Kasumi-1 (cell line): ENCODE data around the gene REPS2.

Source experiments
- DNase-seq, 2 experiments: peaks; one replicate each; lab custom pipeline; 2025; lab: John Stamatoyannopoulos, UW

The REPS2 gene

DNA sequence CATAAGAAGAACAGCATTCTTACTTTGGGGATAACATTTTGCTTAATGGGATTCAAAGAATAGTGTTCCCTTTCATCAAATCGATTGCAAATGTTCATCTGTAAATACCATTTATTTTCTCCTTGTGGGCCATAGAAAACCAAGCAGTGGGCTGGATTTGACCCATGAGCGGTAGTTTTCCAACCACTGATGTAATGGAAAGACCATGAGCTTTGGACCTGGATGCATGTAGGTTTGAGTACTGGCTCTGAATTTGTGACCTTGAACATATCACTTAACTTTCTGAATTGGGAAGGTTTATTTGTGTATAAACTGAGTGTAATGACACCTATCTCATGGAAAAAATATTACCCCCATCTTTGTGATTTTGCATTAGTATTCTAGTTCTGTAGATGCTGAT lies 54.3 kb downstream of the REPS2 start:
- no peak for DNase-seq

GRCh38 chrX:17005712-17006368 lies 59.4 kb downstream of the REPS2 start:
- no peak for DNase-seq

- peak; percentile 12 to 38 for DNase-seq
Measured at GRCh38 chrX:17007134-17007768, 60.8 kb downstream of the REPS2 start.

DNA sequence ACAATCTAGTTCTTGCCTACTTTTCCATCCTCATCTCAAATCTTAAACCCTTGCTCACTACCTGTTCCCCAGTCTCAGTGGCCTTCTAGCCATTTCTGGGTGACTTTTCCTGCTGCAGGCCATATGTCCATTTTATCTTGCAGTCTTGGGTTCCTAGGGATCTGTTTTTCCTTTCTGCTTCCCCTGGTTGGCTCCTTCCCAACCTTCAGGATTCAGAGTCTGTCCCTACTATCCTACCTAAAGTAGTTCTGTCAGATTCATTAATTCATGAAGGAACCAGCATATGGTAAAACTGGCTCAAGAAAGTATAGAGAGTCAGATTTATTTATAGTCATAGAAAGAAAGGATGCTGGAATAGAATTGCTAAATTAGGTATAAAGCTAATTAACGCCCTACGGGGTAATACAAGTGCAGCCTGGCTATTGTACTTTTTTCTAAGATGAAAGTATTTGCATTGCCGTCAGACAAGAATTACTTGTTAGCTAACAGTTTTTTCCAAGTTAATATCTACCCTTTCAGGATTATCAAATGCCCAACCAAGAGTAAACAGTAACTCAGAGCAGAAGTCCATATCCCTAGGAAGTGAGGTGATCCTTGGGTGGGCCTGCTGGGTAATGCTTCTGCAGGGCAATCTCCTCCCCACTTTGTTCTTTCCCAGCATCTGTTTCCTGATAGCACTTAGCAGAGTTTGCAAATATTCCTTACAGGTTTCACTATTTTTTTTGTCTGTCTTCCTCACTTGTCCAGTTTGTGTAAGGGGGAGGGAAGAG lies 63.6 kb downstream of the REPS2 start:
- DNase-seq = no peak

DNA sequence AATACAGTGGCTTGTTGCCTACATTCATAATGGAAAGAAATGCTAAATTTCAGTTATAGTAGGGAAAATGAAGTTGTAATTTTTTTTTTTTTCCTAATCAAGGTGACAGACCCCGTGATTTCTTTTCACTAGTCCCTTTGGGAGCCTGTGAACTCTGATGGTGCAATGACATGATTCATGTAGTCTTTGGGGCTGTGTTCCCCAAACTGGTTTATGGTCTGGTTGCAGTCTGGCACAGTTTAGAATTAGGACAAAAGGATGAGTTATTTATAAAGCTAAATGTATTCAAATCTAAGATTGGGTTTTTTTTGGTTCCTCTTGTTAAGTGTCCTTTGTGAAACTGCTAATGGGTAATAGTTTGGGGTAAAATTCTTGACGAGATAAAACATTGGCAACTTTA lies 66.0 kb downstream of the REPS2 start:
- DNase-seq = no peak

DNA sequence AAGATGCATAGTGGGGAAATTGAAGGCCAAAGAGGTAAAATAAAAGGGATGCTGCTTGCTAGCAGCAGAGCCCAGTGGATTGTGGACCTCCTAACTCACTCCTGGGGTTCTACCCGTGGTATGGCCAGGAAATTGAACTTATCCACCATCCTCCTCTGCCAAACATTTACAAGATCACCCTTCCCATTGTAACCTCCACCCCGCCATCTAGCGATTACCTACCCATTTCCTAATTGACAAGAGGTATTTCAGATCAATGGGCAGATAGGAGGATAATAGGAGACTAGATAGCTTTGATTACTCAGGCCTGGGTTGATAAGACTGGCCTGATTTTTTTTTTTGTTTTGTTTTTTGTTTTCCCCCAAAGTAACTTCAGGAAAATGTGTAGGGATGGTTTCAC lies 67.8 kb downstream of the REPS2 start:
- DNase-seq = no peak

DNA sequence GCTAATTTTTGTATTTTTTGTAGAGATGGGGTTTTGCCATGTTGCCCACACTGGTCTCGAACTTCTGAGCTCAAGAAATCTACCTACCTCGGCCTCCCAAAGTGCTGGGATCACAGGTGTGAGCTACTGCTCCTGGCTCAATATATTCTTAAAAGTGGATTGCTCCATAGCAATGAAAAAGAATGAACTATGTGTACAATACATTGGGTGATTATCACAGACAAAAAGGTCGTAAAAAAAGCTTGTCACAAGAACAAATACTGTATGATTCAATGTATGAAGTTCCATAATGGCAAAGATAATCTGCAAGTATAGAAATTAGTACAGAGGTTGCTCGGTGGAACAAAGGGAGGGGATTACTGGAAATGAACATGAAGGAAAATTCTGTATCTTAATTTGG lies 70.7 kb downstream of the REPS2 start:
- no peak for DNase-seq

DNA sequence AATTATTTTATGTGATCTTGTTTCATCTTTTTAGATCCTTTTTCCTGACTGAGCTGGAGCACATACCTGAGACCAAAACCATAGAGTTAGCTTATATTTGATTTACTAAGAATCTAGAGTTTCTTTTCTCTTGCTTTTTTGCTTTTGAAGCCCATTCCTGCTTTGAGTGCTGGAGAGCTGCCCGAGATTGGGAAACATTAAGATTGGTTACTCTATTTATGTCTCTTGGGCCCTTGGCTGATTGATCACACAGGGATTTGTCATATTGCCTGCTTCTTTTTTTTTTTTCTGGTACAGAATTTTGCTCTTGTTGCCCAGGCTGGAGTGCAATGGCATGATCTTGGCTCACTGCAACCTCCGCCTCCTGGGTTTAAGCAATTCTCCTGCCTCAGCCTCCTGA lies 73.9 kb downstream of the REPS2 start:
- DNase-seq = no peak

DNA sequence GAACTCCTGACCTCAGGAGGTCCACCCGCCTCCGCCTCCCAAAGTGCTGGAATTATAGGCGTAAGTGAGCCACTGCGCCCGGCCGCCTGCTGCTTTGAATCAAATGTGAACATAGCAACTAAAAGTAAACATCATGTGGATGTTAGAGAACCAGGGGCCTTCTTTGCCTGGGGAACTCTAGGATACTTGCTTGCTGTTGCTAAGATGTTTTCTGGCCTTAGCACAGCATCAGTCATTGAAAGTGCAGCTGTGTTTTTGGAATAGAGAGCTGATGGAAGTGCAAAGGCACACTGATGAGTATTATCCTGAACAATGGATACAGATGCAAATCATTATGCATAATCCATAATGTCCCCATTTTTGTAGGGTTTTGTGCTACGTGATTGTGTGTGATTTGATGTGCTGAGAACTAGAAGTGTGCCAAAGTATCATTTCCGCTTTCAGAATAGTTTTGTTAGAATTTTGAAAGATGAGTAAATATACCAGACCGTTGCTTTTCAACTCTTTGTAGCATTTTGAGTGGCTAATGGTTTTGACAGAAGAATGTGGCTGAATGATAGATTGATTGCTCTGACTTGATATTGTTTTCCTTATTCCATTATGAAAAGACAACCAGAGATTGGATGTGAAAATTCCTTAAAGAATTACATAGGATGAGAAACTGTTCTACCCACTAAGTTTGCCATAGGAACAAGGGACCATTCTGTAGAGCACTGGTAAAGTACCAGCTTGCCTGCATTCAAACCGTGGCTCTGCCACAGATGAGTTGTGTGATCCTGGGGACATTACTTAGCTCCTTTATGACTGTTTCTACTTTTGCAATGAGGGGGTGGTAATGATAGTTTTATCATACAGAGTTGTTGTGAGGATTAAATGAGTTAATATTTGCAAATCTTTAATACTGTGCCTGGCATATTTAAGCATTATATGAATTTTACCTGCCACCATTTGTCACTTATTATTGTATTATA lies 74.7 kb downstream of the REPS2 start:
- no peak for DNase-seq

DNA sequence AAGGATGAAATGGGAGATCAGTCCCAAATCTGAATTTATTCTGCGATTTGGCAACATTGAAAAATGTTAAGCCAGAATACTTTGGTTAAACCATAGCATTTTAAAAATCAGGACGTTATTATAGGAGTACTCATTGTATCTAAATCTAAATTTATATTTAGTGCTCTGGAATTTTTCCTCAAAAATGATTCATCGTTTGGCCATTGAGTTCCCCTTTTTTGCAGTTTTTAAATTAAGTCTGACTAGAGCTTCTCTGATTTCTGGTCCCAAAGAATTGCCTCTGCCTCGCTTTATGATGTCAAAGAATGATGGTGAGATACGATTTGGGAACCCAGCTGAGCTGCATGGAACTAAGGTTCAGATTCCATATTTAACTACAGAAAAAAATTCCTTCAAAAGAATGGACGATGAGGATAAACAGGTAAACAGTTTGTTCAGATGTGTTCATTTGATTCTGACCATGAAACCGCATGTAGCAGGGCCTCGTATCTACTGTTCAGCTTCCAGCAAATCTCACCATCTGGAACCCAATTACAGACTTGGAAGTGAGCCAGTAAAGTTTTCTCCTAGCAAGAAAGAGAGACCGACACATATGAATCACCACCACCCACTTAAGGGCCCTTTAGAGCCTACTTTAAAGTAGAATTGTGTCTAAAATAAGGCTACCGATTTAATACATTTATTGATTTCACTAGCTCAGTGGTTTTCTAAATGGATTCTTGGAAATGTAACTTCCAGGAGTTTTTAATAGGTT lies 75.6 kb downstream of the REPS2 start:
- DNase-seq = no peak

- no peak for DNase-seq
Measured at GRCh38 chrX:17023661-17024060, 77.2 kb downstream of the REPS2 start.

DNA sequence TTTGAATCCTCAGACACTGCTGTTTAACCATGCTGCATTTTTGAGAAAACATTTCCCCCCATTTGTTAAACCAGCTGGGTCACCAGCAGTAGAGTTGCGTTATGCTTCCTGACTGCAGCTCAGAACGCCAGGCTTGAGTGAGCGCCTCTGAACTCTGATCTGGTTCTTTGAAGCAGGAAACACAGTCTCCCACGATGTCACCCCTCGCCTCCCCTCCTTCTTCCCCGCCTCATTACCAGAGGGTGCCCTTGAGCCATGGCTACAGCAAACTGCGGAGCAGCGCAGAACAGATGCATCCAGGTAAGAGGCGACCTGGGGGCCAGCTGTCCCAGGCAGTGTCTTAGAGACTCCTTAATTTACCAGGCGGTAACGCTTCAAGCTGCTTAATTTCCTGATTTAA lies 78.4 kb downstream of the REPS2 start:
- peak; percentile 2 to 33 for DNase-seq

GRCh38 chrX:17025621-17026302 lies 79.3 kb downstream of the REPS2 start:
- no peak for DNase-seq

DNA sequence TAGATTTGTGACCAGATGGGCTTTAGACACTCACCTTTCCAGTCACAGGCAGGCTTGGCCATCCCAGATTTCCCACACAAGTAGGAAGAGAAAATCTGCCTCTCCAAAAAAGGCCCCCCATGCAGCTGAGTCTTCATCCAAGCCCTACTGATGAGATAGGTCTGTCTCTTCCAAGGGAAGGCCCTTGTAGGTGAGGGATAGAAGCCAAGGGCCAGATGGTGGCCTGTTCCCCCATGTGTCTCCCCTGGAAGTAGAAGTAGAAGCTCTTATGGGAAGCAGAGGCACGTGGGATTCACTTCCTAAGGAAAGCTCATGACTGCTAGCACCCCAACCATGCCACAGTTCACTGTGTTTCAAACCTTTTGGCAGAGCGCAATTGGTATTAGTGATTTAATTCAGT lies 81.5 kb downstream of the REPS2 start:
- DNase-seq = no peak

DNA sequence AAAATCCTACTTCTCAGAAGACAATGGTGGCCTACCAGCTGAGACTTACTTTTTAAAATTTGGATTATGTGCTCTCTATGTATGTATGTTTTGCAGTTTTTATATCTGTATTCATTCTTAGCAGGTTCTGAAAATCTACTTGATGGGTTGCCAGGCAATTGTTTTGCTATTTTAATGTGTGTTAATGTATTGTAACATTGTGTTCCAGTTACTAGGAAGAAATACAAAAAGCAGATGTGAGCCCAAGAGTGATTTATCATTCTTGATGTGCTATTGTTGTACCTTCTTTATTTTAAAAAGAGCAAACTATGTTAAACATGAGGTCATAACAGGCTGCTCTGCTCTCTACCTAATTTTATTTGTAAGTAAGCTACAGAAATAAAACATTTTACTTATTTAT lies 81.9 kb downstream of the REPS2 start:
- no peak for DNase-seq

DNA sequence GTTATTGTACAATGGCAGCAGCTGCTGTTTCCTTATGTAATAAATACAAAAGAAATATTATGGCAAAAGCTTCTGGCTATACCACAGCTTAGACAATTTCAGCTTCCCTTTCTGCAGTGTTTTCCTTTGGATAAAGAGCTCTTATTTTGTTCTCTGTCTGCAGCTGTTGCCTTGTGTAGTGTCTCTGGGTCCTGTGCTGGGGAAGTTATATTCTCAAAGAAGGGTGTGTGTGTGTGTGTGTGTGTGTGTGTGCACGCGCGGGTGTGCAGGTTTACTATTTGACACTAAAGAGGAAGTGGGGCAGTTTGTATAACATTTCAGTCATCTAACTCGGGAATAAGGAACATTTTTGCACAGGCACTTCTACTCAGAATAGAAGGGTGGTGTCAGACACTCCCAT lies 83.6 kb downstream of the REPS2 start:
- peak; percentile 21 to 39 for DNase-seq

- no peak for DNase-seq
Measured at GRCh38 chrX:17030580-17031270, 84.3 kb downstream of the REPS2 start.

- DNase-seq = no peak
Measured at GRCh38 chrX:17031827-17032226, 85.4 kb downstream of the REPS2 start.

- no peak for DNase-seq
Measured at GRCh38 chrX:17032351-17032750, 85.9 kb downstream of the REPS2 start.

- DNase-seq = no peak
Measured at GRCh38 chrX:17033225-17033624, 86.8 kb downstream of the REPS2 start.
